ENCODE measurements around the gene TMEM176B.
A peak's percentile ranks its signal among the peaks of the same experiment; 100 is the strongest.
"Not testable (repeated sequence)": the region's sequence is repeated elsewhere in the genome, so short reads cannot be mapped to it uniquely, and the experiment has no call there.

TMEM176B gene

GRCh38 chr7:150788474-150789269 is 11.5 kb downstream of the TMEM176B start:
- no peak for DNase-seq

GRCh38 chr7:150787321-150788281 is 12.6 kb downstream of the TMEM176B start:
- no peak for DNase-seq

- no peak for DNase-seq
Observed at GRCh38 chr7:150784954-150785353, 15.2 kb downstream of the TMEM176B start.

- no peak for DNase-seq
Observed at GRCh38 chr7:150784120-150784736, 15.9 kb downstream of the TMEM176B start.

- DNase-seq: no peak
Observed at GRCh38 chr7:150781961-150782360, 18.2 kb downstream of the TMEM176B start.

- no peak for DNase-seq
Observed at GRCh38 chr7:150781103-150781502, 19.1 kb downstream of the TMEM176B start.

GRCh38 chr7:150780292-150780691 is 19.9 kb downstream of the TMEM176B start:
- DNase-seq: no peak

GRCh38 chr7:150778738-150779301 is 21.3 kb downstream of the TMEM176B start:
- peak; percentile 68 for DNase-seq

- no peak for DNase-seq
Observed at GRCh38 chr7:150778014-150778737, 22.0 kb downstream of the TMEM176B start.

GRCh38 chr7:150774131-150774530 is 26.0 kb downstream of the TMEM176B start:
- DNase-seq: not testable (repeated sequence)

- DNase-seq: no peak
Observed at GRCh38 chr7:150769768-150770167, 30.4 kb downstream of the TMEM176B start.

GRCh38 chr7:150766334-150766709 is 33.8 kb downstream of the TMEM176B start:
- DNase-seq: no peak

- DNase-seq: no peak
Observed at GRCh38 chr7:150759479-150759878, 40.7 kb downstream of the TMEM176B start.

GRCh38 chr7:150756858-150757257 is 43.3 kb downstream of the TMEM176B start:
- DNase-seq: no peak

- DNase-seq: no peak
Observed at GRCh38 chr7:150756166-150756565, 44.0 kb downstream of the TMEM176B start.

- no peak for DNase-seq
Observed at GRCh38 chr7:150755473-150756099, 44.6 kb downstream of the TMEM176B start.

- DNase-seq: no peak
Observed at GRCh38 chr7:150754951-150755350, 45.2 kb downstream of the TMEM176B start.

- DNase-seq: no peak
Observed at GRCh38 chr7:150753826-150754603, 46.1 kb downstream of the TMEM176B start.

- DNase-seq: no peak
Observed at GRCh38 chr7:150753239-150753638, 46.9 kb downstream of the TMEM176B start.

- DNase-seq: no peak
Observed at GRCh38 chr7:150751702-150752101, 48.5 kb downstream of the TMEM176B start.

GRCh38 chr7:150748376-150748775 is 51.8 kb downstream of the TMEM176B start:
- no peak for DNase-seq
